ENCODE measurements around the gene A4GNT.

GRCh38 chr3:138114988-138115971, 16.9 kb downstream of the A4GNT start, which contains the start of gene DZIP1L:
- TF ChIP-seq, protein P1, sequence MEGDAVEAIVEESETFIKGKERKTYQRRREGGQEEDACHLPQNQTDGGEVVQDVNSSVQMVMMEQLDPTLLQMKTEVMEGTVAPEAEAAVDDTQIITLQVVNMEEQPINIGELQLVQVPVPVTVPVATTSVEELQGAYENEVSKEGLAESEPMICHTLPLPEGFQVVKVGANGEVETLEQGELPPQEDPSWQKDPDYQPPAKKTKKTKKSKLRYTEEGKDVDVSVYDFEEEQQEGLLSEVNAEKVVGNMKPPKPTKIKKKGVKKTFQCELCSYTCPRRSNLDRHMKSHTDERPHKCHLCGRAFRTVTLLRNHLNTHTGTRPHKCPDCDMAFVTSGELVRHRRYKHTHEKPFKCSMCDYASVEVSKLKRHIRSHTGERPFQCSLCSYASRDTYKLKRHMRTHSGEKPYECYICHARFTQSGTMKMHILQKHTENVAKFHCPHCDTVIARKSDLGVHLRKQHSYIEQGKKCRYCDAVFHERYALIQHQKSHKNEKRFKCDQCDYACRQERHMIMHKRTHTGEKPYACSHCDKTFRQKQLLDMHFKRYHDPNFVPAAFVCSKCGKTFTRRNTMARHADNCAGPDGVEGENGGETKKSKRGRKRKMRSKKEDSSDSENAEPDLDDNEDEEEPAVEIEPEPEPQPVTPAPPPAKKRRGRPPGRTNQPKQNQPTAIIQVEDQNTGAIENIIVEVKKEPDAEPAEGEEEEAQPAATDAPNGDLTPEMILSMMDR (IDR thresholded peaks at IDR 0.05): peak; percentile 47 to 77 (median 68)
- TF ChIP-seq POLR2AphosphoS5 (IDR thresholded peaks at IDR 0.05) (peak; percentile 45), POLR2A (IDR thresholded peaks at IDR 0.05) (peak; percentile 10 to 15)
